ENCODE results near the gene NHEJ1. TPM values are rescaled to one million over a fixed set of nuclear protein-coding genes. Genes with fewer than 3 reads are reported as not detected.

The NHEJ1 gene
- total RNA-seq, 1 donor from 2014 or later, result 10.8 TPM

- peaks cover 15% of the 10 kb centered on the region for H4K20me1 ChIP-seq (ENCODE audit: insufficient read depth, low read length)
- no peaks in the 10 kb centered on the region for H3K9me3 ChIP-seq (ENCODE audit: insufficient read depth, low read depth, low read length)
- H3K4me2 ChIP-seq (ENCODE audit: low read length), result no peak overlapping the region
- H3K4me1 ChIP-seq (ENCODE audit: insufficient read depth, low read length), result peaks cover 17% of the 10 kb centered on the region
- no peak for TF ChIP-seq EZH2 (IDR thresholded peaks at IDR 0.05; ENCODE audit: insufficient read depth, low read length)
- TF ChIP-seq CTCF (IDR thresholded peaks at IDR 0.05; ENCODE audit: insufficient read depth, low read depth, low read length), result no peak
- H3K27me3 ChIP-seq (ENCODE audit: insufficient read depth, low read length), result peaks cover 70% of the 10 kb centered on the region
- DNase-seq (ENCODE audit: low read depth), result no peak
- FAIRE-seq, result no peak
- H3K27ac Mint-ChIP-seq (ENCODE audit: unreplicated experiment), result no peak overlapping the region
- no peak overlapping the region for H3K27ac ChIP-seq (ENCODE audit: low read depth, low read length)
- H3K9me3 Mint-ChIP-seq (ENCODE audit: unreplicated experiment), result no peaks in the 10 kb centered on the region
- H2AFZ ChIP-seq (ENCODE audit: low read depth, low read length), result no peak overlapping the region
- H3K4me3 Mint-ChIP-seq (ENCODE audit: unreplicated experiment), result no peak overlapping the region
- H3K9ac ChIP-seq (ENCODE audit: low read length), result no peak overlapping the region
- peaks cover 80% of the 10 kb centered on the region for H3K27me3 Mint-ChIP-seq (ENCODE audit: low read depth, unreplicated experiment)
- no peaks in the 10 kb centered on the region for H3K36me3 ChIP-seq (ENCODE audit: insufficient read depth, low read length)
- no peak overlapping the region for H3K4me3 ChIP-seq (ENCODE audit: insufficient read depth, low read depth, low read length)
- H3K79me2 ChIP-seq (ENCODE audit: insufficient read depth, low read length), result no peaks in the 10 kb centered on the region
- H3K4me1 Mint-ChIP-seq (ENCODE audit: low read depth, unreplicated experiment), result no peaks in the 10 kb centered on the region
- H3K36me3 Mint-ChIP-seq (ENCODE audit: low read depth, unreplicated experiment), result no peaks in the 10 kb centered on the region
Observed at GRCh38 chr2:219059375-219059724, 101.3 kb downstream of the NHEJ1 start.

- H2AFZ ChIP-seq (ENCODE audit: low read depth, low read length), result no peak overlapping the region
- H3K36me3 Mint-ChIP-seq (ENCODE audit: low read depth, unreplicated experiment), result no peaks in the 10 kb centered on the region
- no peak overlapping the region for H3K4me3 Mint-ChIP-seq (ENCODE audit: unreplicated experiment)
- H3K36me3 ChIP-seq (ENCODE audit: insufficient read depth, low read length), result no peaks in the 10 kb centered on the region
- DNase-seq (ENCODE audit: low read depth) (no peak), FAIRE-seq (no peak)
- H3K27ac Mint-ChIP-seq (ENCODE audit: unreplicated experiment), result no peak overlapping the region
- no peaks in the 10 kb centered on the region for H3K9me3 Mint-ChIP-seq (ENCODE audit: unreplicated experiment)
- H3K27me3 ChIP-seq (ENCODE audit: insufficient read depth, low read length), result peaks cover 76% of the 10 kb centered on the region
- peaks cover 13% of the 10 kb centered on the region for H4K20me1 ChIP-seq (ENCODE audit: insufficient read depth, low read length)
- H3K4me3 ChIP-seq (ENCODE audit: insufficient read depth, low read depth, low read length), result no peak overlapping the region
- H3K27ac ChIP-seq (ENCODE audit: low read depth, low read length), result no peak overlapping the region
- no peaks in the 10 kb centered on the region for H3K4me1 Mint-ChIP-seq (ENCODE audit: low read depth, unreplicated experiment)
- no peaks in the 10 kb centered on the region for H3K79me2 ChIP-seq (ENCODE audit: insufficient read depth, low read length)
- no peak overlapping the region for H3K9ac ChIP-seq (ENCODE audit: low read length)
- H3K4me1 ChIP-seq (ENCODE audit: insufficient read depth, low read length), result peaks cover 17% of the 10 kb centered on the region
- TF ChIP-seq EZH2 (IDR thresholded peaks at IDR 0.05; ENCODE audit: insufficient read depth, low read length), result no peak
- no peak for TF ChIP-seq CTCF (IDR thresholded peaks at IDR 0.05; ENCODE audit: insufficient read depth, low read depth, low read length)
- no peaks in the 10 kb centered on the region for H3K9me3 ChIP-seq (ENCODE audit: insufficient read depth, low read depth, low read length)
- no peak overlapping the region for H3K4me2 ChIP-seq (ENCODE audit: low read length)
- H3K27me3 Mint-ChIP-seq (ENCODE audit: low read depth, unreplicated experiment), result peaks cover 81% of the 10 kb centered on the region
Observed at GRCh38 chr2:219058541-219059374, 101.9 kb downstream of the NHEJ1 start.
